ENCODE results near the gene EDEM2. TPM values are rescaled to one million over a fixed set of nuclear protein-coding genes. Genes with fewer than 3 reads are reported as not detected.
"Not testable (repeated sequence)": the region's sequence is repeated elsewhere in the genome, so short reads cannot be mapped to it uniquely, and the experiment has no call there.

EDEM2 gene
- polyA plus RNA-seq, 1 experiment: 28.3 TPM

DNA sequence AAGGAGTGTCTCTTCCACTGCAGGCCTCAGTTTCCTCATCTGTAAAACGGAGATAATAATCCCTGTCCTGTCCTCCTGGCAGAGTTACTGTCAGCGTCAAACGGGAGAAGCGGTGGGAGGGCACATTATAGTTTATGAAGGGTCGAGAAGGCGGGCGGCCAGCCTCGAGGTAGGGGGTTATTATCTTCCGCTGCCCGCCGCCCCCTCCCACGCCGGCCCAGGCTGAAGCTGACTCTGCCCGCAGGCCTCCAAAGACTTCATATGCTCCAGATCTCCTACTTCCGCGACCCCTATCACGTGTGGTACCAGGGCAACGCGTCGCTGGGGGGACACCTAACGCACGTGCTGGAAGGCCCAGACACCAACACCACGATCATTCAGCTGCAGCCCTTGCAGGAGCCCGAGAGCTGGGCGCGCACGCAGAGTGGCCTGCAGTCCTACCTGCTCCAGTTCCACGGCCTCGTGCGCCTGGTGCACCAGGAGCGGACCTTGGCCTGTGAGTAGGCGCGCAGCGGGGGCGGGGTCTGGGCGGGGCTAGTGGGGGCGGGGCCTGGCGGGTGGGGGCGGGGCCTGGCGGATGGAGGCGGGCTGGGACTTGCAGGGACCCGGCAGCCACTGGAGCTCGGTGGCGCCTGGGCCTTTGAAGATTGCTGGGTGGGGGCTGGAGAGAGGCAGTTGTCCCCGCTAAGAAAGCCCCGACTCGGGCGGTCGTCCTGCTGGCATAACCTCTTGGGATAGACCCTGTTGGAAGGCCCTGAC is 27.5 kb upstream of the EDEM2 start:
- Histone ChIP-seq H3K27ac (ENCODE audit: low read depth, low read length) (no peak overlapping the region), H3K27me3 (ENCODE audit: control insufficient read depth, insufficient read depth, low read length) (no peaks in the 10 kb centered on the region), H3K9me3 (ENCODE audit: control insufficient read depth, insufficient read depth, low read length) (peaks cover 4% of the 10 kb centered on the region; the same call in 1 of the 2 replicates), H3K4me3 (ENCODE audit: low read depth, low read length) (no peak overlapping the region)
- DNase-seq (ENCODE audit: low read depth, low spot score): no peak
- ChIA-PET CTCF (no interaction called here), POLR2A (no interaction called here)
- TF ChIP-seq CTCF (IDR thresholded peaks at IDR 0.05; ENCODE audit: low read depth, low read length): no peak

DNA sequence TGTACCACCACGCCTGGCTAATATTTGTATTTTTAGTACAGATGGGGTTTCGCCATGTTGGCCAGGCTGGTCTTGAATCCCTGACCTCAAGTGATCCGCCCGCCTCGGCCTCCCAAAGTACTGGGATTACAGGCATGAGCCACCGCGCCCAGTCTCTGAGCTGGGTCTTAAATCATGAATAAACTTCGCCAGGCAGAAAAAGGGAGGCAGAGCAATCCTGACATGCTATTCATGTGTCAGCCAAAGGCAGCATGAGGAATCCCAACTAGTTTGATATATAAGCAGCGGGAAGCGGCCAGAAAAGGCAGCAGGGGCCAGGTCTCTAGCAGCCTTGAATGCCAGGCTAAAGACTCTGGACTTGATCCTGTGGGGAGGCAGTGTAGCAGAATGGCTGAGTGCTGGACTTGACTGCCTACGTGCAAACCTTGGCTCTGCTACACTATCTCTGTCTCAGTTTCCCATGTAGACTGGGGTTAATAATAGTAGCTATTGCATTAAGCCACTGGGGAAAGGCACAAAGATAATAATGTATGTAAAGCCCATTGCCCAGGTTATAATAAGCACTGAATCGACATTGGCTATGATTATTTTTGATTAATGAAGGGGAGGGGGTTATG is 26.5 kb upstream of the EDEM2 start:
- no peak for DNase-seq (ENCODE audit: low read depth, low spot score)
- no peak overlapping the region for H3K27ac ChIP-seq (ENCODE audit: low read depth, low read length)
- TF ChIP-seq CTCF (IDR thresholded peaks at IDR 0.05; ENCODE audit: low read depth, low read length): no peak
- ChIA-PET POLR2A (no interaction called here), CTCF (interaction anchor here (1.0 kb wide), 1 partner anchor 14 kb away, joined by 3 read pairs; no protein-coding TSS in a partner anchor)
- H3K9me3 ChIP-seq (ENCODE audit: control insufficient read depth, insufficient read depth, low read length): peaks cover 4% of the 10 kb centered on the region; the same call in 1 of the 2 replicates
- H3K4me3 ChIP-seq (ENCODE audit: low read depth, low read length): no peak overlapping the region
- H3K27me3 ChIP-seq (ENCODE audit: control insufficient read depth, insufficient read depth, low read length): no peaks in the 10 kb centered on the region

DNA sequence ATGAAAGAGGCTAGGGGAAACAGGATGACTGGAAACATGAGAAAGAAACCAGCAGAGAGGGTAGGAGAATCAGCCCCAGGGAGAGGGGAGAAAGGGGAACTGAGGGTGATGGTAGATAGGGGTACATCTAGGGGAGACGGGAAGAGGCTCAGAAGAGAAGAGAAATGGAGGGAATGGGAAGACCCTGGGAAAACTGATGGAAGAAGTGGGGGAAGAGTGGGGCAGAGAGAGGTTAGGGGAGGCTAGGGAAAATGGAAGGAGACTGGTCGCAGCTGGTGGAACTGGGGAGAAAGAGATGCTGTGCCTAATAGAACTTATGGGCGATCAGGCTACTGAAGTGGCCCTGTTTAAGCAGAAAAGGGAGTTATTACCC is 25.3 kb upstream of the EDEM2 start:
- H3K27me3 ChIP-seq (ENCODE audit: control insufficient read depth, insufficient read depth, low read length): no peaks in the 10 kb centered on the region
- POLR2A ChIA-PET: no interaction called here
- peak overlapping the region; percentile 75 for H3K4me3 ChIP-seq (ENCODE audit: low read depth, low read length)
- CTCF ChIA-PET: no interaction called here
- H3K27ac ChIP-seq (ENCODE audit: low read depth, low read length): peak overlapping the region; percentile 61
- TF ChIP-seq CTCF (IDR thresholded peaks at IDR 0.05; ENCODE audit: low read depth, low read length): no peak
- DNase-seq (ENCODE audit: low read depth, low spot score): no peak
- peaks cover 4% of the 10 kb centered on the region; the same call in 1 of the 2 replicates for H3K9me3 ChIP-seq (ENCODE audit: control insufficient read depth, insufficient read depth, low read length)

- Histone ChIP-seq H3K27me3 (ENCODE audit: control insufficient read depth, insufficient read depth, low read length) (no peaks in the 10 kb centered on the region), H3K27ac (ENCODE audit: low read depth, low read length) (peak within 1 kb of the TSS; percentile 61), H3K4me3 (ENCODE audit: low read depth, low read length) (peak within 1 kb of the TSS; percentile 75), H3K9me3 (ENCODE audit: control insufficient read depth, insufficient read depth, low read length) (peaks cover 4% of the 10 kb centered on the region; the same call in 1 of the 2 replicates)
- ChIA-PET CTCF (interaction anchor here (0.5 kb wide), 1 partner anchor 70 kb away, joined by 3 read pairs; no protein-coding TSS in a partner anchor), POLR2A (no interaction called here)
- peak; percentile 74 for DNase-seq (ENCODE audit: low read depth, low spot score)
- TF ChIP-seq CTCF (IDR thresholded peaks at IDR 0.05; ENCODE audit: low read depth, low read length): no peak
These were observed 24.8 kb upstream of the EDEM2 start, which contains the start of gene PROCR for GRCh38 chr20:35171753-35172433. PROCR (plus strand) TSS chr20:35172072; CDS start chr20:35172155, 83 bp downstream.

DNA sequence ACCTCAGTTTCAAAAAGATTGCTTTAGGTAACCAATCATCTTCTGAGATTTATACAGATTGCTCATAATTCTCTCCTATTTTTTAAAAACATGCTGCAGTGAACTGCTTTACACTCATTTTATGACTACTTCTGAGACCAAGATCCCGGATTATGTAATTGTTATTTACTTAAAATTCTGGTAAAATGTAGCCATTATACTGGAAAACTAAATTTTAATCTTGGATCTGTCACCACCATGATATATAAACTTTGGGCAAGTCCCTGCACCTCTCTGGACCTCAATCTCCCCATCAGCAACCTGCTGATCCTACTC is 24.3 kb upstream of the EDEM2 start:
- Histone ChIP-seq H3K9me3 (ENCODE audit: control insufficient read depth, insufficient read depth, low read length) (peaks cover 4% of the 10 kb centered on the region; the same call in 1 of the 2 replicates), H3K27ac (ENCODE audit: low read depth, low read length) (peak overlapping the region; percentile 61), H3K27me3 (ENCODE audit: control insufficient read depth, insufficient read depth, low read length) (no peaks in the 10 kb centered on the region), H3K4me3 (ENCODE audit: low read depth, low read length) (peak overlapping the region; percentile 75)
- no peak for TF ChIP-seq CTCF (IDR thresholded peaks at IDR 0.05; ENCODE audit: low read depth, low read length)
- ChIA-PET POLR2A (no interaction called here), CTCF (no interaction called here)
- DNase-seq (ENCODE audit: low read depth, low spot score): no peak

DNA sequence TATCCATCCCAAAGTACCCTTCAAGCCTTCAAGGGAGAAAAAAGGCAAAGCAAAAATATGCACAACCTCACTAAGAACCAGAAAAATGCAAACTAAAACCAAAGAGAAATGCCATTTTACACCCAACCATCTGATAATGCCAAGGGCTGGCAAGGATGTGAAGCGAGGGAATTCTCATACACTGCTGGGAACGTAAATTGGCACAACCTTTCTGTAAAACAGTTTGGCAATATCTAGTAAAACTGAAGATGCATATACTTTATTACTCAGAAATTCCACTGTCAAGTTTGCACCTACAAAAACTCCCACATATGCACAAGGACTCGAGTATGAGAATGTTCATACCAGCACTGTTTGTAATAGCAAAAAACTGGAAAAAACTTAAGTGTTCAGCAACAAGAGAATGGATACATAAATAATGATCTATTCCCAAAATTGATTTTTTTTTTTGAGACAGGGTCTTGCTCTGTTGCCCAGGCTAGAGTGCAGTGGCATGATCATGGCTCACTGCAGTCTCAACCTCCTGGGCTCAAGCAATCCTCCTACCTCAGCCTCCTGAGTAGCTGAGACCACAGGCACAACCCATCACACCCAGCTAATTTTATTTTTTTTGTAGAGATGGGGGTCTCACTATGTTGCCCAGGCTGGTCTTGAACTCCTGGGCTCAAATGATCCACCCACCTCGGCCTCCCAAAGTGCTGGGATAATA is 21.7 kb upstream of the EDEM2 start:
- H3K4me3 ChIP-seq (ENCODE audit: low read depth, low read length); POLR2A ChIA-PET; H3K9me3 ChIP-seq (ENCODE audit: control insufficient read depth, insufficient read depth, low read length); DNase-seq (ENCODE audit: low read depth, low spot score); H3K27me3 ChIP-seq (ENCODE audit: control insufficient read depth, insufficient read depth, low read length); H3K27ac ChIP-seq (ENCODE audit: low read depth, low read length): not testable (repeated sequence)
- CTCF ChIA-PET: interaction anchor here (1.6 kb wide), 1 partner anchor 72 kb away, joined by 4 read pairs; no protein-coding TSS in a partner anchor

Data from AG04450 (cell line).